Right cardiac atrium (tissue), 5 donors: ENCODE data around the gene APOBEC2. TPM values are rescaled to one million over a fixed set of nuclear protein-coding genes. Genes with fewer than 3 reads are reported as not detected.

Experiments used
- ATAC-seq, 2 donors: fragments of 200-7000 bp; cut with Tn5 transposase; one replicate each; pipeline versions ENCODE4 v1.8.0 to v1.9.1; 2020; ENCODE audit warnings: moderate library complexity in 2 of 2, mild to moderate bottlenecking in 1 of 2
- DNase-seq, 3 donors: peaks; one replicate each; pipeline ENCODE4 v3.0.0-alpha.2; 2020
- H3K27ac ChIP-seq: one replicate; pipeline ENCODE4 v1.5.1; 2013; ENCODE audit warnings: mild to moderate bottlenecking, low read length, control low read depth, moderate library complexity
- H3K27me3 ChIP-seq: one replicate; pipeline ENCODE4 v1.6.1; 2013; ENCODE audit not compliant: control insufficient read depth, insufficient read depth
- H3K4me1 ChIP-seq: one replicate; pipeline ENCODE4 v1.6.1; 2013; ENCODE audit warnings: low read length; ENCODE audit not compliant: control insufficient read depth, insufficient read depth
- H3K4me3 ChIP-seq: one replicate; pipeline ENCODE4 v1.5.1; 2013; ENCODE audit warnings: low read length, control low read depth
- H3K9me3 ChIP-seq: one replicate; pipeline ENCODE4 v1.6.1; 2013; ENCODE audit warnings: low read length; ENCODE audit not compliant: control insufficient read depth
- WGBS: extraction: QIAGEN DNeasy Blood & Tissue Kit; methylation state at CpG from one replicate; pipeline ENCODE4 v1.1.7; 2013; 5-methylcytosine and 5-hydroxymethylcytosine counted together
- intact Hi-C, 4 donors: fragments of 100-400 bp; cut with DNase I; formaldehyde crosslinking; loops; one replicate each; pipeline versions ENCODE4 v1.11.0 to v1.14.0; 2022 to 2023
- polyA plus RNA-seq: library from polyadenylated mRNA; stranded (reverse); fragments of 200-250 nt; gene quantifications from one replicate; pipeline ENCODE4 v1.2.3, GENCODE V29; 2013
- total RNA-seq, 4 donors: library from RNA; stranded (reverse); fragmentation: NEBNext Ultra II Directional; extraction: Animal tissue kit (Norgen Biotek cat#: 25700); gene quantifications; one replicate each; pipeline ENCODE4 v1.2.1, GENCODE V29; 2021
- donor health status: healthy with polysubstance abuse.
- donor health status: DM: no; HTN: yes; CAD: no.
- donor health status: DM: no; HTN: no; CAD: no.
- donor health status: DM: no; HTN: yes; CAD: no; lungs with severe emphysema.
- donor health status: DM: yes; HTN: yes; CAD: no.

APOBEC2 gene
- total and polyA plus RNA-seq, 5 donors: 80.1 to 137 (median 103) TPM

GRCh38 chr6:41047306-41047705 is 5.7 kb upstream of the APOBEC2 start:
- no peaks in the 10 kb centered on the region for H3K27me3 ChIP-seq
- H3K4me1 ChIP-seq: peaks cover 2% of the 10 kb centered on the region
- WGBS: 97% methylated on average over 2 of the region's 2 CpGs
- DNase-seq (no peak), ATAC-seq (no peak)
- intact Hi-C loops: no loop called here
- no peak overlapping the region for H3K27ac ChIP-seq
- H3K4me3 ChIP-seq: no peak overlapping the region
- no peaks in the 10 kb centered on the region for H3K9me3 ChIP-seq

- no peak for ATAC-seq
- intact Hi-C loops: no loop called here
- H3K4me1 ChIP-seq: no peaks in the 10 kb centered on the region
- no peak for DNase-seq
- H3K27me3 ChIP-seq: no peaks in the 10 kb centered on the region
- no peaks in the 10 kb centered on the region for H3K9me3 ChIP-seq
- H3K27ac ChIP-seq: no peak overlapping the region
- 65% methylated on average over 9 of the region's 9 CpGs for WGBS
- H3K4me3 ChIP-seq: no peak overlapping the region
Observed at GRCh38 chr6:41047745-41048732, 5.0 kb upstream of the APOBEC2 start.

DNA sequence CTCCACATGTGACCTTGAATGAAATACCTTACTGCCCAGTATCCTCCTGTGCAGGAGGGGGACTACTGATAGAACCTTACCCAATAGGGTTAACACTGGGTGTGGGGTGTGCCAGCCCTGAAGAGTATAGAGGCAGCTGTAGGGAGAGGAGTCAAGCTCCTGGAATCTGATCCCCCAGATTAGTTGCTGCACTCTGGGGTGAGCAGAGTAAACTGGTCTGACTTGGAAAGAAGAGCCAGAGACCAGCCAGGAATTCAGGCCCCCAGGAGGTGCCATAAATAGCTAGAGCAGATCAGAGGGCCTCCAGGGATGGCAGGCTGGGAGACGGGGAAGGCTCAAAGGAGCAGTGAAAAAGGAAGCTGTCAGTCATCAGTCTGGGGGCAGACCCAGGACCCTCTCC is 3.5 kb upstream of the APOBEC2 start:
- DNase-seq (no peak), ATAC-seq (no peak)
- Histone ChIP-seq H3K4me3 (no peak overlapping the region), H3K27ac (peak overlapping the region; percentile 63), H3K4me1 (no peaks in the 10 kb centered on the region), H3K27me3 (no peaks in the 10 kb centered on the region), H3K9me3 (no peaks in the 10 kb centered on the region)
- WGBS: 51% methylated on average over 1 of the region's 1 CpG
- intact Hi-C loops: no loop called here

- ATAC-seq (no peak), DNase-seq (no peak)
- H3K9me3 ChIP-seq: no peaks in the 10 kb centered on the region
- H3K4me1 ChIP-seq: no peaks in the 10 kb centered on the region
- H3K27ac ChIP-seq: peak overlapping the region; percentile 8
- intact Hi-C loops: no loop called here
- H3K27me3 ChIP-seq: no peaks in the 10 kb centered on the region
- H3K4me3 ChIP-seq: no peak overlapping the region
- WGBS: 79% methylated on average over 7 of the region's 7 CpGs
Observed at GRCh38 chr6:41049955-41050354, 3.0 kb upstream of the APOBEC2 start.

DNA sequence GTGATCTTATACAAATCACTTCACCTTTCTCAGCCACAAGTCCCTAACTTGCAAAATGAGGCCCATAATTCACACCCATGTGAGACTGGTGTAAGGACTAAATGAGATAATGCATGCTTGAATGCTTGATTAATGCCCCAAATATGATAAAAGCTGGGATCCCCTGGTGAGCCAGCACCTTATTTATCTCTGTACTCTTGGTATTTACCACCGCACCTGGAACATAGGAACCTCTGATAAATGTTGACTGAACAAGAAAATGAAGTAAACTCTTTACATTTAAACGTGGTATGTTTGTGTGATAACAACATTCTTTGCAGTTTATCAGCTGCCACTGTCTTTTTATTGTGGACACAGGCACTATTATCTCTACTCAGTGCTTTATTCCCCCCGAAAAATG is 2.5 kb upstream of the APOBEC2 start:
- Histone ChIP-seq H3K9me3 (no peaks in the 10 kb centered on the region), H3K27ac (no peak overlapping the region), H3K4me1 (no peaks in the 10 kb centered on the region), H3K27me3 (no peaks in the 10 kb centered on the region), H3K4me3 (no peak overlapping the region)
- ATAC-seq (no peak), DNase-seq (no peak)
- WGBS: 54% methylated on average over 3 of the region's 3 CpGs
- intact Hi-C loops: no loop called here

- intact Hi-C loops: no loop called here
- Histone ChIP-seq H3K9me3 (no peaks in the 10 kb centered on the region), H3K27me3 (no peaks in the 10 kb centered on the region), H3K4me3 (no peak overlapping the region), H3K4me1 (peaks cover 3% of the 10 kb centered on the region), H3K27ac (no peak overlapping the region)
- DNase-seq: no peak
- 50% methylated on average over 5 of the region's 5 CpGs for WGBS
- ATAC-seq: no peak
Observed at GRCh38 chr6:41051873-41052272, 1.1 kb upstream of the APOBEC2 start.

DNA sequence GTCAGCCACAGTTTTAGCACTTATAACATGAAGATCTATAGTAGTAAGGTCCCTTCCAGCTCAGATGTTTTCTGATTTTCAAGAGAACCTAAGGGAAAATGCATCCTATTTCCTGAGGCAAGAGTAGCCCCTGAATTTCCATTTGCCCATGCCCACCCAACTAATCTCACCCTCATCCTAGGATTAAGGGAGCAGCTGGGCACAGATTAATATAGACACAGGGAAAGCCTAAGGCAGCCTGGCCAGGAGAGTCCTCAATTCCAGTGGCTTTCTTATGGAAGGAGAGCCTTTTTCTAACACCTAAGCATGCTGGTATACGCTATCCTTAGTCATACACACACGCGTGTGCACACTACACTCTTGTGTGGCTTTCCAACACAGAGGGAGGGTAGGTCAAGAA is 1.5 kb downstream of the APOBEC2 start:
- H3K27me3 ChIP-seq: no peaks in the 10 kb centered on the region
- intact Hi-C loops: no loop called here

DNA sequence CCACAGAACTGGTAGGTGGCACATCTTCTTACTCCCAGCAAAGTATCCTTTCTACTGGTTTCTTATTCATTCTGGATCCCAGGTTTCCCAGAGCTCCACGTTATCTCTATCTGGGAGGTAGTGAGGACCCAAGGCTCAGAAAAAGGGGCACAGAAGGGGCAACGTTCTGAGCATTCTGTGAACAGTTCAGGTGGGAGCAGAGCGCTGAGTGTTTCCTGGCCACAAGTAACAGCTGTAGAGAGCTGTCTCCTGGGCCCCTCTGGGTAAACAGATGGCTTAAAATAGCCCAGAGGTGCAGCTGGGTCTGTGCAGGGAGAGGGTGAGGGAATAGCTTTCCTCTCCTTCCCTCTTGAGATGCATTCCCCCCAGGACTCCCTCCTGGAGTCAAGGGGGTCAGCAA is 2.1 kb downstream of the APOBEC2 start:
- intact Hi-C loops: no loop called here
- H3K4me3 ChIP-seq: peak overlapping the region; percentile 36
- 47% methylated on average over 3 of the region's 3 CpGs for WGBS
- peak in 1 of 3 donors; percentile 63 for DNase-seq
- H3K4me1 ChIP-seq: peaks cover 14% of the 10 kb centered on the region
- H3K27ac ChIP-seq: peak overlapping the region; percentile 93
- no peaks in the 10 kb centered on the region for H3K9me3 ChIP-seq
- peak; percentile 61 to 66 for ATAC-seq
- H3K27me3 ChIP-seq: no peaks in the 10 kb centered on the region

More for the DNA sequence above, 1.5 kb downstream of the APOBEC2 start:
- peak overlapping the region; percentile 36 for H3K4me3 ChIP-seq
- 72% methylated on average over 3 of the region's 3 CpGs for WGBS
- no peaks in the 10 kb centered on the region for H3K9me3 ChIP-seq
- H3K27ac ChIP-seq: peak overlapping the region; percentile 55
- DNase-seq (no peak), ATAC-seq (no peak)
- peaks cover 14% of the 10 kb centered on the region for H3K4me1 ChIP-seq

GRCh38 chr6:41056768-41057490 is 3.9 kb downstream of the APOBEC2 start:
- Histone ChIP-seq H3K27me3 (no peaks in the 10 kb centered on the region), H3K27ac (peak overlapping the region; percentile 71), H3K9me3 (no peaks in the 10 kb centered on the region), H3K4me1 (peaks cover 18% of the 10 kb centered on the region), H3K4me3 (no peak overlapping the region)
- ATAC-seq (no peak), DNase-seq (no peak)
- intact Hi-C loops: no loop called here
- WGBS: 65% methylated on average over 6 of the region's 6 CpGs

DNA sequence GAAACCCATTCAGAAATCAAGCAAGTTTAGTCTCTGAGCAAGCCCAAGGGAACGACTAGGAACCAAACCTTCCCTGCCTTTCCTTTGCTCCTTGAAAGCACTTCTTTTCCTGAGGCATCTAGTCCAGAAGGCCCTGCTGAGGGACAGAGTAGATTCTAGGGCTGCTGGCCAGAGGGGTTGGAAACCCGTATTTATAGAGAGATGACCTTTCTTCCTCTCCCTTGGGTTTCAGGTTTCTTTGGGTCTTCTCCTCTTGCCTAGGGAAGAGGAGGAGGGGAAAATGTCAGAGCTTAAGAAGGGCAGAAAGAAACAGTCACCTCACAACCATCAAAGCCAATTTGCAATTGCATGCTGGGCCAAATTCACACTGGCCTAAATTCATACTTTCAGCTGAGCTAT is 5.8 kb downstream of the APOBEC2 start:
- no peak overlapping the region for H3K4me3 ChIP-seq
- ATAC-seq (no peak), DNase-seq (no peak)
- 46% methylated on average over 2 of the region's 2 CpGs for WGBS
- no peaks in the 10 kb centered on the region for H3K9me3 ChIP-seq
- peak overlapping the region; percentile 82 for H3K27ac ChIP-seq
- intact Hi-C loops: no loop called here
- no peaks in the 10 kb centered on the region for H3K27me3 ChIP-seq
- H3K4me1 ChIP-seq: peaks cover 18% of the 10 kb centered on the region

DNA sequence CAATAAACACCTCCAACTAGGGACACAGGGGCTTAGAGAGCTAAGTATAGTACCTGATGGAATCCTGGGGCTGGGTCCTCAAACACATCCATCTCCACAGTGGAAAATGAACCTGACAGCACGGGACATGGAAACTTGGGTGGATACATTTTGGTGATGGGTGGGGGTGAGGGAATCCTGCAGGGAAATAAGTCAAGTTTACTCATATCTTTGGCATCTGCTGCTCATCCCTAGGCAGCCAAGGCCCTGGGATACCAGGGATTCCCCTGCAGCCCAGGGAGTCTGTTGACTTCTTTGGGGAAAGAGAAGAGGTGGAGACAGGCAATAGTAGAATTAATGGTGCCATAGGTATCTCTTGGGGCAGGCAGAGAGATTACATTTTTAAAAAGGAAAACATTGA is 6.6 kb downstream of the APOBEC2 start:
- Histone ChIP-seq H3K9me3 (no peaks in the 10 kb centered on the region), H3K27ac (peak overlapping the region; percentile 82), H3K4me1 (peaks cover 18% of the 10 kb centered on the region), H3K27me3 (no peaks in the 10 kb centered on the region), H3K4me3 (no peak overlapping the region)
- ATAC-seq (no peak), DNase-seq (no peak)
- WGBS: 86% methylated on average over 1 of the region's 1 CpG
- intact Hi-C loops: no loop called here
